B cell (primary cell): Measurements from ENCODE around the gene IL11RA. TPM values are rescaled to one million over a fixed set of nuclear protein-coding genes. Genes with fewer than 3 reads are reported as not detected.

Experiments
- ATAC-seq: fragments of 200-7000 bp; cut with Tn5 transposase; one replicate; pipeline ENCODE4 v1.10.0; 2021; ENCODE audit warnings: low read depth, mild to moderate bottlenecking, moderate number of reproducible peaks, moderate library complexity
- CTCF ChIA-PET: fragments of 350-600 bp; sonication (Branson Sonifier 250); formaldehyde crosslinking; loops from one replicate; lab custom pipeline; 2021; ENCODE audit warnings: antibody characterized with exemption, inconsistent platforms; lab: Charles Lee
- POLR2A ChIA-PET: fragments of 350-600 bp; sonication (Branson Sonifier 250); formaldehyde crosslinking; loops from one replicate; lab custom pipeline; 2021; ENCODE audit warnings: antibody characterized with exemption; lab: Charles Lee
- DNase-seq: peaks from one replicate; pipeline ENCODE4 v3.0.0; 2013
- H2AFZ ChIP-seq: 2 replicates; pipeline ENCODE4 v1.6.1; 2012; ENCODE audit warnings: mild to moderate bottlenecking, low read depth, low read length; ENCODE audit not compliant: insufficient read depth, poor library complexity, severe bottlenecking
- H3K27ac ChIP-seq, 2 donors: 1 replicate in 1 of 2; 2 replicates in 1 of 2; pipeline ENCODE4 v1.5.1; 2012 to 2013; ENCODE audit warnings: low read length in 2 of 2, mild to moderate bottlenecking in 2 of 2, moderate library complexity in 1 of 2
- H3K27me3 ChIP-seq, 4 experiments: fragments of 200-600 bp in 1 of 4; sonication (generic) in 1 of 4; replicated peaks in 1 of 4; 1 replicate in 2 of 4; 2 replicates in 2 of 4; pipeline versions ENCODE4 v1.6.1 to v1.7.0; 2013 to 2016; ENCODE audit warnings: low read length in 3 of 4, mild to moderate bottlenecking in 2 of 4, mixed read lengths in 1 of 4, moderate library complexity in 1 of 4; ENCODE audit not compliant: insufficient read depth in 4 of 4, control insufficient read depth in 3 of 4; ENCODE audit errors: control extremely low read depth in 1 of 4
- H3K36me3 ChIP-seq, 2 experiments: replicated peaks in 1 of 2; 1 replicate in 1 of 2; 2 replicates in 1 of 2; pipeline versions ENCODE4 v1.6.1 to v1.7.1; 2013; ENCODE audit warnings: low read length in 1 of 2; ENCODE audit not compliant: insufficient read depth in 2 of 2, control insufficient read depth in 1 of 2; ENCODE audit errors: control extremely low read depth in 1 of 2, extremely low read depth in 1 of 2
- H3K4me1 ChIP-seq, 2 donors: fragments of 200-600 bp in 1 of 2; sonication (generic) in 1 of 2; 1 replicate in 1 of 2; 2 replicates in 1 of 2; pipeline versions ENCODE4 v1.5.1 to v1.6.1; 2013 to 2017; ENCODE audit warnings: low read length in 2 of 2; ENCODE audit not compliant: control insufficient read depth in 2 of 2, insufficient read depth in 2 of 2
- H3K4me2 ChIP-seq: replicated peaks from 2 replicates; pipeline ENCODE3; 2012; ENCODE audit warnings: mild to moderate bottlenecking, low read depth, low read length; ENCODE audit not compliant: poor library complexity, severe bottlenecking
- H3K4me3 ChIP-seq, 5 experiments: fragments of 200-600 bp in 1 of 5; sonication (generic) in 1 of 5; 1 replicate in 3 of 5; 2 replicates in 2 of 5; pipeline versions ENCODE4 v1.5.1 to v1.7.0; 2011 to 2016; ENCODE audit warnings: low read length in 4 of 5, mild to moderate bottlenecking in 4 of 5, low read depth in 2 of 5, control low read depth in 1 of 5, moderate library complexity in 1 of 5; ENCODE audit not compliant: insufficient read depth in 1 of 5; ENCODE audit errors: control extremely low read depth in 1 of 5, extremely low read depth in 1 of 5
- H3K79me2 ChIP-seq: fragments of 200-600 bp; sonication (generic); one replicate; pipeline ENCODE4 v1.6.0; 2016; ENCODE audit warnings: low read length; ENCODE audit not compliant: control insufficient read depth, insufficient read depth
- H3K9ac ChIP-seq: fragments of 200-600 bp; sonication (generic); 2 replicates; pipeline ENCODE4 v1.6.1; 2017; ENCODE audit warnings: mild to moderate bottlenecking, low read length, moderate library complexity
- H3K9me3 ChIP-seq, 3 donors: one replicate each; pipeline versions ENCODE4 v1.6.1 to v1.7.1; 2013; ENCODE audit warnings: low read length in 2 of 3; ENCODE audit not compliant: control insufficient read depth in 2 of 3, insufficient read depth in 1 of 3; ENCODE audit errors: control extremely low read depth in 1 of 3
- H4K20me1 ChIP-seq: 2 replicates; pipeline ENCODE4 v1.6.0; 2012; ENCODE audit warnings: mild to moderate bottlenecking, low read length; ENCODE audit not compliant: insufficient read depth, control insufficient read depth, poor library complexity, severe bottlenecking
- H3K27ac Mint-ChIP-seq: one replicate; pipeline ENCODE4 v1.8.0; 2021; ENCODE audit warnings: mixed read lengths
- H3K27me3 Mint-ChIP-seq: one replicate; pipeline ENCODE4 v1.8.0; 2021; ENCODE audit warnings: mixed read lengths
- H3K4me1 Mint-ChIP-seq: one replicate; pipeline ENCODE4 v1.8.0; 2021; ENCODE audit warnings: mixed read lengths
- H3K4me3 Mint-ChIP-seq: one replicate; pipeline ENCODE4 v1.8.0; 2021; ENCODE audit warnings: mixed read lengths
- H3K9me3 Mint-ChIP-seq: one replicate; pipeline ENCODE4 v1.8.0; 2022; ENCODE audit warnings: mixed read lengths; ENCODE audit not compliant: insufficient read depth
- EZH2 ChIP-seq: IDR thresholded peaks from 2 replicates; pipeline ENCODE4 v1.6.1; 2012; ENCODE audit warnings: borderline replicate concordance, low read depth, mild to moderate bottlenecking, moderate library complexity, low read length; ENCODE audit not compliant: insufficient read depth, poor library complexity, severe bottlenecking
- WGBS: methylation state at CpG from one replicate; pipeline ENCODE4 v1.1.5; 2013; ENCODE audit warnings: missing lambda C conversion rate; ENCODE audit not compliant: insufficient coverage; 5-methylcytosine and 5-hydroxymethylcytosine counted together
- intact Hi-C: fragments of 100-400 bp; cut with micrococcal nuclease; formaldehyde crosslinking; loops from one replicate; pipeline ENCODE4 v1.10.0; 2022
- polyA plus RNA-seq: library from polyadenylated mRNA; depleted of rRNA; stranded (reverse); fragments of >200 nt; gene quantifications from 2 replicates; pipeline ENCODE4 v1.2.3, GENCODE V29; 2012
- total RNA-seq, 2 donors: library from RNA; stranded (reverse); fragments of 120-200 nt in 1 of 2; gene quantifications; 1 replicate in 1 of 2; 2 replicates in 1 of 2; pipeline versions ENCODE4 v1.2.3 to v1.2.4, GENCODE V29; 2013 to 2022
- TF ChIP-seq, protein P1 (sequence below): fragments of 200-600 bp; IDR thresholded peaks from one replicate; pipeline ENCODE4 v1.8.0; 2022; ENCODE audit warnings: antibody characterized with exemption, mild to moderate bottlenecking

IL11RA gene
- total and polyA plus RNA-seq, 2 donors (not counting 1 experiment from before 2014, with no cell fraction given) = 47.3 to 58.0 TPM

- TF ChIP-seq EZH2 = no peak
- TF ChIP-seq, protein P1, sequence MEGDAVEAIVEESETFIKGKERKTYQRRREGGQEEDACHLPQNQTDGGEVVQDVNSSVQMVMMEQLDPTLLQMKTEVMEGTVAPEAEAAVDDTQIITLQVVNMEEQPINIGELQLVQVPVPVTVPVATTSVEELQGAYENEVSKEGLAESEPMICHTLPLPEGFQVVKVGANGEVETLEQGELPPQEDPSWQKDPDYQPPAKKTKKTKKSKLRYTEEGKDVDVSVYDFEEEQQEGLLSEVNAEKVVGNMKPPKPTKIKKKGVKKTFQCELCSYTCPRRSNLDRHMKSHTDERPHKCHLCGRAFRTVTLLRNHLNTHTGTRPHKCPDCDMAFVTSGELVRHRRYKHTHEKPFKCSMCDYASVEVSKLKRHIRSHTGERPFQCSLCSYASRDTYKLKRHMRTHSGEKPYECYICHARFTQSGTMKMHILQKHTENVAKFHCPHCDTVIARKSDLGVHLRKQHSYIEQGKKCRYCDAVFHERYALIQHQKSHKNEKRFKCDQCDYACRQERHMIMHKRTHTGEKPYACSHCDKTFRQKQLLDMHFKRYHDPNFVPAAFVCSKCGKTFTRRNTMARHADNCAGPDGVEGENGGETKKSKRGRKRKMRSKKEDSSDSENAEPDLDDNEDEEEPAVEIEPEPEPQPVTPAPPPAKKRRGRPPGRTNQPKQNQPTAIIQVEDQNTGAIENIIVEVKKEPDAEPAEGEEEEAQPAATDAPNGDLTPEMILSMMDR = no peak
- no peak for ATAC-seq
- no peak overlapping the region for H3K27ac Mint-ChIP-seq
These were observed 664 bp upstream of the IL11RA start for GRCh38 chr9:34651321-34651720.

DNA sequence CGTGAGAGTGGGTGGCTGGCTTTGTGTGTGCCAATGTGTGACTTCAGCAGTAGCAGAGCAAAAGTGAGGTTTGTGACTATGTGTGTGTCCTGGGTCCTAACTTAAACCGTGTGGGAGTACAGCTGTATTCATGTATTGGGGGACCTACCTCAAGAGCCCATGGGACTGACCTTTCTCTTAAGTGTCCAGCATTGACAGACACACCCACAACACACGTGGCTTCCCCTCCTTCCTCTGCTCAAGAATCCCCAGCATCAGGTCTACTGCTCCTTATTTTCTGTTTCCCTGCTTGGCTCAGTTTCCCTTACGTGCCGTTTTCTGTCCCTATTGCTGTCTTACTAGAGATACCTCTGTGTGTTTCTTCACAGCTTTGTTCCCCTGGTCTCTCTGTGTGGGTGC lies 616 bp downstream of the IL11RA start:
- peaks cover 3% of the 10 kb centered on the region for H3K27me3 Mint-ChIP-seq
- no peak overlapping the region for H3K4me2 ChIP-seq
- H3K27me3 ChIP-seq = no peaks in the 10 kb centered on the region
- H4K20me1 ChIP-seq = peaks cover 7% of the 10 kb centered on the region
- no peak overlapping the region for H3K4me3 Mint-ChIP-seq
- no peak for DNase-seq
- H3K9ac ChIP-seq = no peak overlapping the region
- H3K4me1 Mint-ChIP-seq = peaks cover 24% of the 10 kb centered on the region
- intact Hi-C loops = no loop called here
- ATAC-seq = no peak
- H3K36me3 ChIP-seq = peaks cover 0 to 18% of the 10 kb centered on the region in 2 experiments
- TF ChIP-seq EZH2 = no peak
- TF ChIP-seq, protein P1 = no peak
- no peak overlapping the region for H3K4me3 ChIP-seq
- POLR2A ChIA-PET = interaction anchor here (0.6 kb wide), 1 partner anchor 37 kb away, joined by 3 read pairs; no protein-coding TSS in a partner anchor
- CTCF ChIA-PET = no interaction called here
- H3K9me3 ChIP-seq = no peaks in the 10 kb centered on the region
- no peak overlapping the region for H3K27ac ChIP-seq
- no peak overlapping the region for H2AFZ ChIP-seq
- peaks cover 3 to 6% of the 10 kb centered on the region in 2 donors for H3K4me1 ChIP-seq
- whole genome bisulfite sequencing = 74% methylated on average over 4 of the region's 5 CpGs
- no peak overlapping the region for H3K27ac Mint-ChIP-seq
- no peaks in the 10 kb centered on the region for H3K9me3 Mint-ChIP-seq
- peaks cover 9% of the 10 kb centered on the region for H3K79me2 ChIP-seq

More at GRCh38 chr9:34651321-34651720, 664 bp upstream of the IL11RA start:
- DNase-seq = no peak
- H3K4me3 Mint-ChIP-seq = no peak overlapping the region
- ChIA-PET CTCF (no interaction called here), POLR2A (no interaction called here)
- no peak overlapping the region for H3K27ac ChIP-seq
- H3K4me1 Mint-ChIP-seq = peaks cover 36% of the 10 kb centered on the region
- no peak overlapping the region for H3K4me3 ChIP-seq
- no peak overlapping the region for H2AFZ ChIP-seq
- peaks cover 14% of the 10 kb centered on the region for H4K20me1 ChIP-seq
- peaks cover 11 to 13% of the 10 kb centered on the region in 2 donors for H3K4me1 ChIP-seq
- 89% methylated on average over 2 of the region's 4 CpGs for WGBS
- H3K36me3 ChIP-seq = peaks cover 0 to 18% of the 10 kb centered on the region in 2 experiments
- no peak overlapping the region for H3K4me2 ChIP-seq
- no peaks in the 10 kb centered on the region for H3K9me3 Mint-ChIP-seq
- H3K27me3 Mint-ChIP-seq = peaks cover 3% of the 10 kb centered on the region
- peaks cover 19% of the 10 kb centered on the region for H3K79me2 ChIP-seq
- intact Hi-C loops = no loop called here
- H3K9ac ChIP-seq = no peak overlapping the region
- no peaks in the 10 kb centered on the region for H3K27me3 ChIP-seq
- no peaks in the 10 kb centered on the region for H3K9me3 ChIP-seq
